Mucosa of descending colon (tissue), 3 donors: Measurements from ENCODE around the gene FTO. TPM values are rescaled to one million over a fixed set of nuclear protein-coding genes. Genes with fewer than 3 reads are reported as not detected.

ENCODE experiments used
- total RNA-seq, 3 donors: library from RNA; stranded (reverse); fragmentation: NEBNext Ultra II Directional in 2 of 3; extraction: Animal tissue kit (Norgen Biotek cat#: 25700) in 2 of 3; gene quantifications; one replicate each; pipeline versions ENCODE4 v1.2.1 to v1.2.4, GENCODE V29; 2021 to 2023
- donor health status: DM: no; HTN: no; CAD: no; lungs with moderate emphysema.
- donor health status: DM: no; HTN: no; CAD: no.
- donor health status: DM: no; HTN: yes; CAD: no.

The FTO gene
- total RNA-seq, 3 donors from 2014 or later, result 38.0 to 81.7 (median 39.1) TPM

Other genes with a start within 250 kb of the FTO start
- gene AKTIP, start 200.9 kb upstream of the FTO start, total RNA-seq, result 10 to 100 TPM; 28.1 to 54.4 (median 37.6) TPM
- 1 to 10 TPM; 2.1 to 5.3 (median 3.8) TPM for gene RPGRIP1L, start 297 bp upstream of the FTO start, total RNA-seq